Measurements from ENCODE around the gene TBX6.
"Not testable (repeated sequence)": the region's sequence is repeated elsewhere in the genome, so short reads cannot be mapped to it uniquely, and the experiment has no call there.

Gene TBX6

GRCh38 chr16:30127993-30128392 lies 36.3 kb upstream of the TBX6 start:
- no peak overlapping the region for H3K4me3 ChIP-seq (ENCODE audit: low read depth, low read length)
- in situ Hi-C loops (cut with HindIII; ENCODE audit: low sequenced_read_pairs): no loop called here
- DNase-seq (ENCODE audit: low read depth, low spot score): no peak
- no peak for TF ChIP-seq CTCF (IDR thresholded peaks at IDR 0.05; ENCODE audit: low read depth, low read length)

DNA sequence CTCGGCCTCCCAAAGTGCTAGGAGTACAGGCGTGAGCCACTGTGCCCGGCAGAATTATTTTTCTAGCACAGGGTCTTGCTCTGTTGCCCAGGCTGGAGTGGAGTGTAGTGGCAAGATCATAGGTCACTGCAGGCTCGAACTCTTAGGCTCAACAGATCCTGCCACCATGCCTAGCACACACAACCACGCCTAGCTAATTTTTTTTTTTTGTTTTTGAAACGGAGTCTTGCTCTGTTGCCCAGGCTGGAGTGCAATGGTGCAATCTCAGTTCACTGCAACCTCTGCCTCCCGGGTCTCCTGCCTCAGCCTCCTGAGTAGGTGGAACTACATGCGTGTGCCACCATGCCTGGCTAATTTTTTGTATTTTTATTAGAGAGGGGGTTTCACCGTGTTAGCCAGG lies 34.0 kb upstream of the TBX6 start:
- in situ Hi-C loops (cut with HindIII; ENCODE audit: low sequenced_read_pairs); DNase-seq (ENCODE audit: low read depth, low spot score); H3K4me3 ChIP-seq (ENCODE audit: low read depth, low read length): not testable (repeated sequence)

- H3K4me3 ChIP-seq (ENCODE audit: low read depth, low read length): no peak overlapping the region
- in situ Hi-C loops (cut with HindIII; ENCODE audit: low sequenced_read_pairs): no loop called here
- TF ChIP-seq CTCF (IDR thresholded peaks at IDR 0.05; ENCODE audit: low read depth, low read length): no peak
- DNase-seq (ENCODE audit: low read depth, low spot score): no peak
These were observed 33.3 kb upstream of the TBX6 start for GRCh38 chr16:30124985-30125379.

- DNase-seq (ENCODE audit: low read depth, low spot score): peak; percentile 6
- no peak for TF ChIP-seq CTCF (IDR thresholded peaks at IDR 0.05; ENCODE audit: low read depth, low read length)
- H3K4me3 ChIP-seq (ENCODE audit: low read depth, low read length): peak overlapping the region; percentile 85
- in situ Hi-C loops (cut with HindIII; ENCODE audit: low sequenced_read_pairs): no loop called here
These were observed 31.0 kb upstream of the TBX6 start for GRCh38 chr16:30122604-30123160.

GRCh38 chr16:30121741-30122571 lies 30.2 kb upstream of the TBX6 start:
- in situ Hi-C loops (cut with HindIII; ENCODE audit: low sequenced_read_pairs): no loop called here
- peak overlapping the region; percentile 85 for H3K4me3 ChIP-seq (ENCODE audit: low read depth, low read length)
- DNase-seq (ENCODE audit: low read depth, low spot score): peak; percentile 25
- TF ChIP-seq CTCF (IDR thresholded peaks at IDR 0.05; ENCODE audit: low read depth, low read length): no peak

DNA sequence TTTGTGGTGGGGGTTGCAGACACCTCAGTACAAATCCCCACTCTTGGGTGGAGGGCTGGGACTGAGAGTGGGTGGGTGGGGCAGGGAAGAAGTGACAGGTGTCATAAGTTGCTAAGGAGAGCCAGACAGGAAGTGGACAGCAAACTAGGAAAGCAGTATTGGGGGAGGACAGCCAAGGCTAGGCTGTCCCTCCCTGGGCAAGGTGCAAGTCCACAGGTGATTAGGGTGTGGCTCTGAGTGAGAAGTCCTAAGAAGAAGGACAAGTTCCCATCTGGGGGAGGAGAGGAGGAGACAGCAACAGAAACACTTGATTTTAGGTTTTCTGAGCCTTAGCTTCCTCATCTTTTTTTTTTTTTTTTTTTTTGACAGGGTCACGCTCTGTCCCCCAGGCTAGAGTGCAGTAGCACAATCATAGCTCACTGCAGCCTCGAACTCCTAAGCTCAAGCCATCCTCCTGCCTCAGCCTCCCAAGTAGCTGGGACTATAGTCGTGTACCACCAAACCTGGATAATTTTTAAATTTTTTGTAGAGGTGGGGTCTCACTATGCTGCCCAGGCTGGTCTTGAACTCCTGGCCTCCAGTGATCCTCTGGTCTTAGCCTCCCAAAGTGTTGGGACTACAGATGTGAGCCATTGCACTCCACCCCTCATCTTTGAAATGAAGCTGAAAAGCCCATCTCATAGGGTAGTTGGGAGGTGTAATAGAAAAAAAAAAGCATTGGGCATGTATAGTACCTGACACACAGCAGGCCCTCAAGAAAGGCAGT lies 28.8 kb upstream of the TBX6 start:
- in situ Hi-C loops (cut with HindIII; ENCODE audit: low sequenced_read_pairs): no loop called here
- no peak for DNase-seq (ENCODE audit: low read depth, low spot score)
- no peak overlapping the region for H3K4me3 ChIP-seq (ENCODE audit: low read depth, low read length)
- TF ChIP-seq CTCF (IDR thresholded peaks at IDR 0.05; ENCODE audit: low read depth, low read length): no peak

DNA sequence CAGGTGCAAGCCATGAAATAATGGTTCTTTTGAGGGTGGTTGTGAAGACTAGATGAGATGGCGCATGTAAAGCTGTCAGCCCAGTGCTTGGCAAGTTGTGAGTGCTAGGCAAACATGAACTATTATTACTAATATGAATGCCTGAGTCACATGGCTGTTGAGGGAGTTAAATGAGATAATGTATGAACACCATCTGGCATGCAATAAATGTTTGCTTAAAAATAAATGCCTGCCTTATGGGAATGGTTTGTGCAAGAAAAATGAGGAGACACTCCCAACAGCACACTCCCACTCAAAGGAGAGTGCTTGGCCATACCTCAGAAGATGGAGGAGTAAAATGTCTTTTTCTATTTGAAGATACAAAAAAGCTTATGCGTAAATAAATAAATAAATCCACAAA lies 27.7 kb upstream of the TBX6 start:
- no peak for DNase-seq (ENCODE audit: low read depth, low spot score)
- TF ChIP-seq CTCF (IDR thresholded peaks at IDR 0.05; ENCODE audit: low read depth, low read length): no peak
- H3K4me3 ChIP-seq (ENCODE audit: low read depth, low read length): no peak overlapping the region
- in situ Hi-C loops (cut with HindIII; ENCODE audit: low sequenced_read_pairs): no loop called here
